ENCODE data around the gene SMIM23.

SMIM23 gene

DNA sequence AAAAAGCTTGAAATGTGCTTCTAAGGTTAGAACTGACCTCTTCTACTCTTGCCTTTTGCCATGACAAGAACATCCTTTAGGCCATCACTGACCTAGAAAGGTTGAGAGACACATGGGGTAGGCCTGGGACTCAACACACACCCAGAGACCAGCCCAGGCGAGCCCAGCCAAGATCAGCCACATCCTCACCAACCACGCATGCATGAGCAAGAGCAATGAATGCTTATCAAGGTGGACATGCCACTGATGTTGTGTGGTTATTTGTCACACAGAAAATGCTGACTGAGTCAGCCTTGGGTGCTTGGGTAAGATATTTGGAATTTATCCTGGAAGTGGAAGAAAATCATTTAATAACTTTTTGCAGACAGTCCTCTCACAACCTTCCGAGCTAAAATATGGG, 39.4 kb downstream of the SMIM23 start:
- Mint-ChIP-seq H3K36me3 (no peaks in the 10 kb centered on the region), H3K27ac (no peak overlapping the region), H3K4me3 (no peak overlapping the region), H3K27me3 (peaks cover 1% of the 10 kb centered on the region), H3K4me1 (no peaks in the 10 kb centered on the region), H3K9me3 (no peaks in the 10 kb centered on the region)

DNA sequence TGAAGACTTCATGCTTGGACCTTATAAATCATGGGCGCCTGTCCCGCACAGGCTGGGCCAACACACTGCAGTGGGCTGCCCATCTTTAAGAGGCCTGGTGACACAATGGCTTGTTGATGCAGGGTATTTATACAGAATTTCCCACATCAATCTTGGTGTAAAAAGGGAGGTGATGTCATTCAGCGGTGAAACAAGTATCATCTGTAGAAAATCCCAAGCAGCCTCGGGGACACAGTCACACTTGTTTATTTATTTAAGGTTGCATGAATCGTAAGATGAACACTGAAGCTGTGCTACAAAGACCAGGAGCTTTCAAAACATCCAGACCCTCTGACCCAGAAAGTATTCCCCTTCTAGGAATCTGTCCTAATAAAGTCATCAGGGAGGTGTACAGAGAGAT, 40.5 kb downstream of the SMIM23 start:
- H3K4me1 Mint-ChIP-seq: no peaks in the 10 kb centered on the region
- H3K36me3 Mint-ChIP-seq: no peaks in the 10 kb centered on the region
- H3K9me3 Mint-ChIP-seq: peaks cover 4% of the 10 kb centered on the region
- H3K4me3 Mint-ChIP-seq: no peak overlapping the region
- no peak overlapping the region for H3K27ac Mint-ChIP-seq
- peaks cover 1% of the 10 kb centered on the region for H3K27me3 Mint-ChIP-seq

DNA sequence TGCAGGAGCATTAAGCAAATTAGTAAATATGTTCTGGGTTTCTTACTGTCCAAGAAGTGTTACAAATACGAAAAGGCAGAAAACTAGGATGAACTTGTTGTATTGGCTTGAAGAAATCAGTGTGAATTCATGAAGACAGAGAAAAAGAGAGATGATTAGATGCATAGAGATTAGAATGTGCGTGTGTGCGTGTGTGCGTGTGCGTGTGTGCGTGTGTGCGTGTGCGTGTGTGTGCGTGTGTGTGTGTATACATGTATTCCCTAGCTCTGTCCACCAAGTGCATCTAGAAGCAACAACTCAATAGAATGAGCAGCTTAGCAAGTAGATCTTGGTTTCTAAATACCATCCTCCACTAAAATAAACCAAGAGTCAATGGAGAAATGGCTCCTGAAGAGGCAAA, 41.5 kb downstream of the SMIM23 start:
- Mint-ChIP-seq H3K27ac (no peak overlapping the region), H3K9me3 (peaks cover 12% of the 10 kb centered on the region), H3K27me3 (peaks cover 1% of the 10 kb centered on the region), H3K4me1 (no peaks in the 10 kb centered on the region), H3K4me3 (no peak overlapping the region), H3K36me3 (no peaks in the 10 kb centered on the region)

DNA sequence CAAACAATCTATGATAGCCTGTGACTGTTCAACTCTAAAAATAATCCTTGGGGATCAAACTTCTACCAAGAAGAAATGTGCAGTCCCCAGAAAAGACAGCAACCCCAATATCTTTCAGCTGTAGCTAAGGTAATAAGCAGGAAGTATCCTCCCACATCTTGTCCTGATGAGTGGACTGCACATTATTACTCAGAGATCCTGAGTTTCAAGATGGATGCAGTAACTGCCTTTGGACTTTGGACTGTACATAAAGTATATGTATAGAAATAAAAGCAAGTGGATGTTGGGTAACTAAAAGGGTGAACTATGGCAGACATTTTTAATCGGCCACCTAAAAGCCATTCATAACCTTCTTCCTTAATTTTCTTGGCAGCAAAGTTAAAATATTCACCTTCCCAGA, 45.1 kb downstream of the SMIM23 start:
- no peak overlapping the region for H3K27ac Mint-ChIP-seq

DNA sequence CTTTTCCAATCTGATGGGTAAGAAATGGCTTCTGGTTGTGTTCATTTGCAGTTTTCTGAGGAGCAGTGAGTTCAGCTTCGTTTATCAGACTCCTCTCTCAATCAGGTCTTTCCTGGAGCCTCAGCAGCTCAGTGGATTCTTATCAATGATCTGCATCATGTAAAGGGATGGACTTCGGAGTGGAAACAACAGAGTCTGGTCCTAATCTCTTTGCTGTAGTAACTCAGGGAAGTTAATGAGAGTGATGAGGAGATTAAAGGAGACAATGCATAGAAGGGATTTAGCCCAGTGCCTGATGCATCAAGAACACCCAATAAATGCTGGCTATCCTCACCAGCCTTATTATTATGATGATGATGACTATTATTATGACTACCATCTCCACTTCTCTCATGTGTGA, 47.2 kb downstream of the SMIM23 start:
- Mint-ChIP-seq H3K9me3 (peaks cover 12% of the 10 kb centered on the region), H3K4me1 (no peaks in the 10 kb centered on the region), H3K36me3 (peaks cover 7% of the 10 kb centered on the region), H3K27me3 (no peaks in the 10 kb centered on the region), H3K4me3 (no peak overlapping the region), H3K27ac (no peak overlapping the region)

More for the DNA sequence above, 45.1 kb downstream of the SMIM23 start:
- Mint-ChIP-seq H3K36me3 (peaks cover 5% of the 10 kb centered on the region), H3K27me3 (peaks cover 1% of the 10 kb centered on the region), H3K9me3 (peaks cover 12% of the 10 kb centered on the region), H3K4me3 (no peak overlapping the region), H3K4me1 (no peaks in the 10 kb centered on the region)

DNA sequence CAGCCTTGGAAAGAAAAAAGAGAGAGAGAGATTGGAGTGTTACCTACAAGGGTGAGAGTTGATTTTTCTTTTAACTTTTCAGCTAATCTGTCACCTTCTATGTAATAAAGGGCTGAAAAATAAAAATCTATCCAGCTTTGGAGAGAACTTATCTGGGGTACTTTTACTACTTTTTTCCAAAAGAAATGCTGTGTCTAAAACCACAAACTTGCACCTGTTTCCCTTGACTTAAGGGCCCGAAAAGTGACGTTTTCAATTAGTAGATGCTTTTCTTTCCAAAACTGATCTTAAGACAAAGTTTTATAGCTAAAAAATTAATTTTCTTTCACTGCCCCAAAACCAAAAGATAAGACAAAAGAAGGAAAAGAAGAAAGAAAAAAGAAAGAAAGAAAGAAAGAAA, 48.8 kb downstream of the SMIM23 start:
- Mint-ChIP-seq H3K4me1 (no peaks in the 10 kb centered on the region), H3K36me3 (peaks cover 7% of the 10 kb centered on the region), H3K27ac (no peak overlapping the region), H3K27me3 (no peaks in the 10 kb centered on the region), H3K9me3 (peaks cover 12% of the 10 kb centered on the region), H3K4me3 (no peak overlapping the region)

DNA sequence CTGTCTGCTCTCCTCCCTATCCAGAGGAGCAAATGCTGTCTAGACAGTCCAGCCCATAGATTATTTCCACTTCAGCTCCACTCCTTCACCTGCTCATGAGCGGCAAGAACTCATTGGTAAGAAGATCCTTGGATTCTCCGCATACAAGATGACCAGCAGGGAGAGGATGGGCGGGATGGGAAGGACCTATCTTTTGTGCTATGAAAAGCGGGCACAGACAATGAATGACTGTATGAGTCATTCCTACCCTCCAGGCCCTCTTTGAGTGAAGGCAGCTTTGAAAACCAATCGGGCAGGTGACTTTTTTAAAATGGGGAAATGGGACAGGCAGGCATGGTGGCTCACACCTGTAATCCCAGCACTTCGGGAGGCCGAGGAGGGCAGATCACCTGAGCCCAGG, 49.4 kb downstream of the SMIM23 start:
- peaks cover 7% of the 10 kb centered on the region for H3K36me3 Mint-ChIP-seq
- H3K27ac Mint-ChIP-seq: no peak overlapping the region
- H3K9me3 Mint-ChIP-seq: peaks cover 12% of the 10 kb centered on the region
- H3K4me1 Mint-ChIP-seq: no peaks in the 10 kb centered on the region
- H3K27me3 Mint-ChIP-seq: no peaks in the 10 kb centered on the region
- H3K4me3 Mint-ChIP-seq: no peak overlapping the region

DNA sequence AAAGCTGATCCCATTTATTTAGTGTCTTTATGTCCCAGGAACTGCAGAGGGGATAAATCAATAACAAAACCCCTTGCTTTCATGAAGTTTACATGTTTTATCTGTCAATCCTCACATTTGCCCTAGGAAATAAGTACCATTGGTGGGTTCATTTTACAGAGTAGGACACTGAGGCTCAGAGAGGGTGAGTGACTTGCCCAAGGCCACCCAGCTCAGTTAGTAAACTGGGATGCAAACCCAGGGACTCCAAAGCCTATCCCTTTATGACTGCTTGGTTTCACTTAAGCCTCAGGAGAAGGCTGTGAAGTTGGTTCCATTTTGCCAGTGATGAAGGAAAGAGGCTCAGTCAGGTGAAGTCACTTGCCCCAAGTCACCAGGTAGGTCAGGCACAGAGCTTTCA, 51.9 kb downstream of the SMIM23 start:
- H3K27ac Mint-ChIP-seq: no peak overlapping the region
- peaks cover 12% of the 10 kb centered on the region for H3K36me3 Mint-ChIP-seq
- peaks cover 8% of the 10 kb centered on the region for H3K4me1 Mint-ChIP-seq
- H3K9me3 Mint-ChIP-seq: no peaks in the 10 kb centered on the region
- no peak overlapping the region for H3K4me3 Mint-ChIP-seq
- no peaks in the 10 kb centered on the region for H3K27me3 Mint-ChIP-seq

DNA sequence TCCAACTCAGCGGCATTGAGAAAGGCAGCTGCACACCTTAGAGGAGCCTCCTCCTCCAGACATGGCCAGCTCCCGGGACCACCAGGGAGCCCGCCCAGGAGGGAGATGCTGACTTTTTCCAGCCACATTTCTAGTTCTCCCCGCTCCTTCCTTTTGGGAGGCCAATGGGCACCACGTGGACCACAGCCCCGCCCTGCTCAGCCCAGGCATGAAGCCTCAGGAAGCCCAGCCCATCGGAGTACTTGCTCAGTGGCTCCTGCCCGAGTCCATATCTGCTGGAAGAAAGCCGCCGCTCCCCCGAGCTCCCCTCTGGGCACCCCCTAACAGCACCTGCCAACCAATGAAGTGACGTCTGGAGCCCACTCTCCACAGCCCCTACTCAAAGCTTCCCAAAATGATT, 52.4 kb downstream of the SMIM23 start:
- Mint-ChIP-seq H3K4me3 (no peak overlapping the region), H3K4me1 (peaks cover 8% of the 10 kb centered on the region), H3K27ac (no peak overlapping the region), H3K27me3 (no peaks in the 10 kb centered on the region), H3K9me3 (no peaks in the 10 kb centered on the region), H3K36me3 (peaks cover 13% of the 10 kb centered on the region)

DNA sequence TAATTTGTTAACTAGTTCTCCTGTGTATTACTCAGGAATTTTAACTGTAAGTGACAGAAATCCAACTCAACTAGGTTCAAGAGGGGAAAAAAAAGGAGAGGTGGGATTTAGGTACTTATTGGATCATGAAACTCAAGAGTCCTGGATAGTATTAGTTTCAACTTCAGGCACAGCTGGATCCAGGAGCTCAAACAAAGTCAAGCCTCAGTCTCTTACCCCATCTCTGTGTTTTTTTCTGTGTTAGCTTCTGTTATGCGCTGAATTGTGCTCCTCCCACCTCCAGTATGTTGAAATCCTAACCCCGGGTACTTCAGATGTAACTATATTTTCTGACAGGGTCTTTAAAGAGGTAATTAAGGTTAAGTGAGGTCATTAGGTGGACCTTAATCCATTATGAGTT, 53.5 kb downstream of the SMIM23 start:
- H3K27me3 Mint-ChIP-seq: no peaks in the 10 kb centered on the region
- H3K4me1 Mint-ChIP-seq: peaks cover 8% of the 10 kb centered on the region
- peaks cover 13% of the 10 kb centered on the region for H3K36me3 Mint-ChIP-seq
- H3K4me3 Mint-ChIP-seq: no peak overlapping the region
- H3K9me3 Mint-ChIP-seq: no peaks in the 10 kb centered on the region
- no peak overlapping the region for H3K27ac Mint-ChIP-seq

DNA sequence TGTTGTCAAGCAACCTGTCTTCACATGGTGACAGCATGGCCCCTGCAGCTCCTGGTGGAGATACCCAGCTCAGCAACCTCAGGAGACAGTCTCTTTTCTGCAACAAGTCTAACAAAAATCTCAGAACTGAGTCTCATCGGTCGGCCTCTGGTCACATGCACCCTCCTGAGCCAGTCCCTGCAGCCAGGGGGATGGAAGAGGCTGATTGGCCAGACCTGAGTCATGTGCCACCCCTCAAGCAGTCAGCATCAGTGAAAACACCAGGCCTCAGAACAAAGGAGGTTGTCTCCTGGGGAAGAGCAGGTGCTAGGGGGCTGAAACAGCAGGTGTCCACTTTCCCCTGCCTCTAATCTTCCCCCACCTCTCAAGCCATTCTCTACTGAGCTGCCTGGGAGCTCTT, 54.4 kb downstream of the SMIM23 start:
- H3K27me3 Mint-ChIP-seq: no peaks in the 10 kb centered on the region
- H3K9me3 Mint-ChIP-seq: no peaks in the 10 kb centered on the region
- H3K4me3 Mint-ChIP-seq: no peak overlapping the region
- no peak overlapping the region for H3K27ac Mint-ChIP-seq
- peaks cover 14% of the 10 kb centered on the region for H3K36me3 Mint-ChIP-seq
- peaks cover 8% of the 10 kb centered on the region for H3K4me1 Mint-ChIP-seq
